Measurements from ENCODE around the gene GCN1. TPM values are rescaled to one million over a fixed set of nuclear protein-coding genes. Genes with fewer than 3 reads are reported as not detected.

Gene GCN1
- total and polyA plus RNA-seq, 2 of the 8 experiments (the other 6 are each of a cell fraction or from before 2014, with no cell fraction given) = 61.4 to 133 TPM

GRCh38 chr12:120167529-120168095, 26.9 kb downstream of the GCN1 start:
- Histone ChIP-seq H3K18ac (ENCODE audit: extremely low read depth, low read length) (no peak overlapping the region), H4K91ac (replicated peaks; ENCODE audit: insufficient read length, low read length) (no peak overlapping the region), H3K14ac (ENCODE audit: insufficient read length) (no peak overlapping the region), H3K27me3 (replicated peaks in 1 of 4; ENCODE audit: control insufficient read depth in 3 of 4, extremely low read depth in 1 of 4, insufficient read depth in 3 of 4, low read length in 3 of 4) (no peaks in the 10 kb centered on the region), H4K8ac (ENCODE audit: extremely low read depth, insufficient read depth, low read length) (no peak overlapping the region), H3K79me1 (ENCODE audit: low read depth, low read length) (no peaks in the 10 kb centered on the region), H2BK20ac (ENCODE audit: low read length) (no peak overlapping the region), H3K36me3 (ENCODE audit: control insufficient read depth in 2 of 4, insufficient read depth in 4 of 4, low read length in 3 of 4) (peaks cover 34 to 76% (median 51%) of the 10 kb centered on the region in 4 experiments), H3K9me3 (ENCODE audit: insufficient read depth in 2 of 2, low read depth in 1 of 2, low read length in 1 of 2) (no peaks in the 10 kb centered on the region), H2BK12ac (ENCODE audit: low read depth, low read length) (no peak overlapping the region), H2AK5ac (ENCODE audit: low read depth, low read length) (no peak overlapping the region), H3K79me2 (ENCODE audit: control insufficient read depth in 1 of 2, insufficient read depth in 2 of 2, low read length in 2 of 2) (no peaks in the 10 kb centered on the region), H3K56ac (replicated peaks; ENCODE audit: insufficient read length, low read depth, low read length) (no peak overlapping the region), H3K4me1 (replicated peaks in 1 of 4; ENCODE audit: control insufficient read depth in 3 of 4, insufficient read depth in 4 of 4, low read length in 3 of 4) (no peaks in the 10 kb centered on the region), H2BK120ac (replicated peaks; ENCODE audit: low read depth, low read length) (no peak overlapping the region), H3K23ac (ENCODE audit: insufficient read length) (no peak overlapping the region), H3K4me2 (ENCODE audit: insufficient read depth in 1 of 2, low read depth in 2 of 2, low read length in 2 of 2) (no peak overlapping the region), H3K23me2 (ENCODE audit: low read depth, low read length) (no peaks in the 10 kb centered on the region), H3K4ac (replicated peaks; ENCODE audit: insufficient read length, low read depth, low read length) (no peak overlapping the region), H3K4me3 (ENCODE audit: extremely low read depth in 1 of 4, insufficient read depth in 2 of 4, low read depth in 3 of 4, low read length in 4 of 4) (no peak overlapping the region), H2BK5ac (ENCODE audit: low read depth, low read length) (no peak overlapping the region), H3K27ac (ENCODE audit: low read depth, low read length) (no peak overlapping the region), H3K9ac (replicated peaks in 1 of 4; ENCODE audit: extremely low read depth in 1 of 4, low read depth in 3 of 4, low read length in 3 of 4) (no peak overlapping the region), H2BK15ac (ENCODE audit: low read length) (no peak overlapping the region), H4K5ac (ENCODE audit: insufficient read length, low read depth, low read length) (no peak overlapping the region), H2AFZ (ENCODE audit: low read length) (no peak overlapping the region), H4K20me1 (replicated peaks in 1 of 2; ENCODE audit: control insufficient read depth in 1 of 2, insufficient read depth in 2 of 2, low read length in 2 of 2) (peaks cover 0 to 4% of the 10 kb centered on the region in 2 experiments)
- 92% methylated on average over 6 of the region's 6 CpGs; no CpG with 5 or more reads in 1 of the 2 experiments for WGBS, 2 experiments (ENCODE audit: extremely low coverage in 1 of 2, insufficient coverage in 1 of 2, insufficient read length in 1 of 2, insufficient replicate concordance in 2 of 2, low coverage in 1 of 2, low lambda C conversion rate in 2 of 2, missing lambda C conversion rate in 1 of 2)
- no peak for FAIRE-seq
- ChIA-PET CTCF (ENCODE audit: partially characterized antibody) (interaction anchor here (0.8 to 1.6 kb wide), 4 partner anchors 11 to 42 kb away, joined by 3 read pairs; no protein-coding TSS in a partner anchor), POLR2A (ENCODE audit: partially characterized antibody) (interaction anchor here (0.8 to 20.9 kb wide), 9 partner anchors 9 to 124 kb away, joined by 3 to 358 read pairs (median 5); partner anchors contain the start of genes GCN1, RNU4-2 and RPLP0)
- no peak for DNase-seq (ENCODE audit: low read depth in 1 of 2, low spot score in 2 of 2)
- no peak for TF ChIP-seq MAX (IDR thresholded peaks at IDR 0.05)
- TF ChIP-seq RFX5 (IDR thresholded peaks at IDR 0.05; ENCODE audit: borderline replicate concordance, low read depth, low read length) = no peak
- no peak for TF ChIP-seq FOSL1 (IDR thresholded peaks at IDR 0.05; ENCODE audit: insufficient read depth, low read depth, low read length)

Data from H1 (cell line).